MG63 (cell line): ENCODE results near the gene CPNE2. TPM values are rescaled to one million over a fixed set of nuclear protein-coding genes. Genes with fewer than 3 reads are reported as not detected.

Experiments used
- DNase-seq: peaks from one replicate; pipeline ENCODE4 v3.0.0-alpha.2; 2020
- H3K27me3 ChIP-seq: fragments of 250-450 bp; sonication (Bioruptor Pico); 2 replicates; pipeline ENCODE4 v1.5.1; 2020; ENCODE audit warnings: mild to moderate bottlenecking, moderate library complexity
- H3K36me3 ChIP-seq: fragments of 250-450 bp; sonication (Bioruptor Pico); 2 replicates; pipeline ENCODE4 v1.5.1; 2020; ENCODE audit warnings: mild to moderate bottlenecking, moderate library complexity
- H3K4me3 ChIP-seq: fragments of 250-450 bp; sonication (Bioruptor Pico); 2 replicates; pipeline ENCODE4 v1.5.1; 2020; ENCODE audit warnings: mild to moderate bottlenecking, moderate library complexity
- H3K9me3 ChIP-seq: fragments of 250-450 bp; sonication (Bioruptor Pico); 2 replicates; pipeline ENCODE4 v1.5.1; 2020; ENCODE audit warnings: mild to moderate bottlenecking, moderate library complexity
- total RNA-seq: library from RNA; depleted of rRNA; stranded (reverse); fragments of >200 nt; shearing (Covaris generic); gene quantifications from 2 replicates; pipeline ENCODE4 v1.2.3, GENCODE V29; 2014; ENCODE audit warnings: low replicate concordance

CPNE2 gene
- total RNA-seq, 1 experiment from 2014 or later, result 45.8 TPM

DNA sequence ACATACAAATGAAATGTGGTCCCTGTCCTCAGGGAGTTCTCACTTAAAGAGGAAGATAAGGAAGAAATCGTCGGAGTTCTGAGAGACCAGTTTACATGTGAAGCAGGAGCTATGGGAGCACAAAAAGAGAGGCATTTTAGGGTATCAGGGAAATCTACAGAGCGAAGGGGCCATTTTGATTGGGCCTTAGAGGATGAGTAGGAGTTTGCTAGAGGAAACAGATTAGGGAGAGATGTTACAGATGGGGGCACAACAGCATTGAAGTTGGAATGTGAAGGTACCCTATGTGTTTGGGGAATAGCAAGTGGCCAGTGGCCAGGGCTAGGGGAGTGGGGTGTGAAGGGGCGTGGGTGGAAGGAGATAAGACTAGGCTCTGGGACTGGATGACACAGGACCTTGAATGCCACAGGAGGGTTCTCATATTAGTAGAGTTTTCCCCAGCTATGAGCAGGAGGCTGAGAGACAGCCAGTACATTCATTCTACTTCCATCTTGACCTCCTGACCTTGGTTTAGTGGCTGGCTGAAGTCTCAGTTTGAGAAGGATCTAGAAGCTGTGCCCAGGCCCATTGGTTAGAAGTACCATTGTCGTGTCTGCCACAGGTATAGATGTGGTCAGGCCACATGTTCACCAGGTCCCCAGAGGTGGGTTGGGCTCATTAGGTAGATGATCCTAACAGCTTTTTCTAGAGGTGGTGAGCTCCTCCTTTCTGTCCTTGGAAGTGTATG, 34.8 kb downstream of the CPNE2 start:
- no peak for DNase-seq
- H3K9me3 ChIP-seq, result no peaks in the 10 kb centered on the region
- no peak overlapping the region for H3K4me3 ChIP-seq
- no peaks in the 10 kb centered on the region; the same call in none of the 2 replicates for H3K36me3 ChIP-seq
- no peaks in the 10 kb centered on the region for H3K27me3 ChIP-seq

DNA sequence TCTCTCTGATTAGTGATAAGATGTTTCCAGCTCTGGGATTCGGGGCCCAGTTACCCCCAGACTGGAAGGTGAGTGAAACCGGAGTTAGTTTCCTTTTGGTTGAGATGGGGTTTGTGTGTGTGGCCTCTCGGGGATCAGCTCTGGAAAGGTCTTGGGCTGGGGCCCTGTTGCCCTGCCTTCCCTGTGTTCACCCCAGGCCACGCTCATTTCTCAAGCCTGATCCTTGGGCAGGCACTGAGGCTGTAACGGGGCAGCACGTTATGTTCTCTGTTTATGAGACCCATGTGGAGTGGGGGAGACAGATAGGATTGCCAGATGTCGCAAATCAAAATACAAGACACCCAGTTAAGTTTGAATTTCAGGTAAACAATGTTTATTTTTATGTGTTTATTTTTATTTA, 35.5 kb downstream of the CPNE2 start:
- no peak overlapping the region for H3K4me3 ChIP-seq
- no peaks in the 10 kb centered on the region for H3K27me3 ChIP-seq
- no peaks in the 10 kb centered on the region for H3K9me3 ChIP-seq
- no peaks in the 10 kb centered on the region; the same call in none of the 2 replicates for H3K36me3 ChIP-seq
- DNase-seq, result no peak

DNA sequence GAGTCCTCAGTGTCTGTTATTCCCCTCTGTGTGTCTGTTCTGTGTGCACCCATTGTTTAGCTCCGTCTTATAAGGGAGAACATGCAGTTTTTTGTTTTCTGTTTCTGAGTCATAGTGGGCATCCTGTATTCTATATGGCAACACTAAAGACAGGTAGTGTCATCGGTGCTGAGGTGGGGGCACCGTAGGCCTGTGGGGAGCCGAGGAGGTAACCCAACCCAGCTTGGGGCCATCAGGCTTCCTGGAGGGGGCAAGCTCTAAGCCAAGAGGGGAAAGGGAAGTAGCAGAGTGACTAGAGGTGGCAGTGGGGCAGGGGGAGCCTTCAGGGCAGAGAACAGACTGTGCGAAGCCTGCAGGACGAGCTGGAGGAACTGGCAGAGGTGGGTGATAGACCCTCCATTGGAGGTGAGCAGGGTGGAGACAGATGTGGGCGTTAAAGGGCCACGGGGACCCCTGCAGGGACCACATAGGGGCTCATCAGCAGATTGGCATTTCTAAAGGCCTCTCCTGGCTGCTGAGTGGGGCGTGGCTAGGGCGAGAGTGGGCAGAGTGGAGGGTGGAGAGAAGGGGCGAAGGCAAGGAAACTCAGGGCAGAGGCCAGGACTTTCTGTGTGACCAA, 36.5 kb downstream of the CPNE2 start:
- Histone ChIP-seq H3K27me3 (no peaks in the 10 kb centered on the region), H3K36me3 (no peaks in the 10 kb centered on the region; the same call in none of the 2 replicates), H3K9me3 (no peaks in the 10 kb centered on the region), H3K4me3 (no peak overlapping the region)
- DNase-seq, result no peak

DNA sequence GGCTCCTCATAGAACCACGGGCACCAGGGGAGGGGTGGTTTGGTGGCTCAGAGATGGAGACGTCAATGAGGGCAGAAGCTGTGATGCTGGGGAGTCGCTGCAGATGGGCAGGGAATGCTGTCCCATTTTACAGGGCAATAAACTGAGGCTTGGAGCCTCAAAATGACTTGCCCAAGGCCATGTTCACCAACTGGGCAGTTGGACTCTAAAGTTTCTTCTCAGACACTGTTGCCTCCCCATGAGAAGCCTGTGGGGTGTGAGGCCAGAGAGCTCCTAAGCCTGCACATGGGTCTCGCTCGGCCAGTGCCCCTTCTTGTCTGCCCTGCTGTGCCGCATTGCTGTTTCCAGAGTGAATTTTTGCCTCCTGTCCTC, 38.6 kb downstream of the CPNE2 start:
- no peak for DNase-seq
- Histone ChIP-seq H3K27me3 (no peaks in the 10 kb centered on the region), H3K36me3 (no peaks in the 10 kb centered on the region; the same call in none of the 2 replicates), H3K4me3 (no peak overlapping the region), H3K9me3 (no peaks in the 10 kb centered on the region)

DNA sequence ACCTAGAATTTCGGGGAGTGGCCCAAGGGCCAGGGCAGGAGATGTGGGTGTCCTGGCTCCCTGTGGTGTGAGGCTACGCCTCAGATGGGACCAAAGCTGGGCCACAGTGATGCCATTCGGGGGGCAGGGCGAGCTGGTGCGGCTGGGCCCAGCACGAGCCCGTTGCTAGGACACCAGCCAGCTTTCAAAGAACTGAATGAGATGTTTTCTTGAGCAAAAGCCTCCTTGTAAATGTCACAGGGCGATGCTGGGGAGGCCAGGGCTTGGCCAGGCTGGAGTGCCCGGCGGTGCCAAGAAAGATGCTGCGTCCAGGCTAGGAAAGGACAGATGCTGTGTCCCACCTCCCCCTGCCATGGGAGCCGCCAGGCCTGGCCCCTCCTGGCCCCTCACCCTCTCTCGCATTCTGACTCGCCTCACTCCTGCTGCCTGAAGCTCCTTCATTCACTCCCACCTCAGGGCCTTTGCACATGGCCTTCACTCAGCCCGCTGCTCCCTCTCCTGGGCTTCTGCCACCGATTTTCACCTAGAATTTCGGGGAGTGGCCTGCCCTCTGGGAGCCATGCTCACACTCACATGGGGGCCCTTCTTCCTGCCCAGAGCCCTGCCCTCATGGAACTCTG, 39.1 kb downstream of the CPNE2 start:
- no peaks in the 10 kb centered on the region for H3K9me3 ChIP-seq
- DNase-seq, result no peak
- no peaks in the 10 kb centered on the region; the same call in none of the 2 replicates for H3K36me3 ChIP-seq
- no peaks in the 10 kb centered on the region for H3K27me3 ChIP-seq
- no peak overlapping the region for H3K4me3 ChIP-seq

DNA sequence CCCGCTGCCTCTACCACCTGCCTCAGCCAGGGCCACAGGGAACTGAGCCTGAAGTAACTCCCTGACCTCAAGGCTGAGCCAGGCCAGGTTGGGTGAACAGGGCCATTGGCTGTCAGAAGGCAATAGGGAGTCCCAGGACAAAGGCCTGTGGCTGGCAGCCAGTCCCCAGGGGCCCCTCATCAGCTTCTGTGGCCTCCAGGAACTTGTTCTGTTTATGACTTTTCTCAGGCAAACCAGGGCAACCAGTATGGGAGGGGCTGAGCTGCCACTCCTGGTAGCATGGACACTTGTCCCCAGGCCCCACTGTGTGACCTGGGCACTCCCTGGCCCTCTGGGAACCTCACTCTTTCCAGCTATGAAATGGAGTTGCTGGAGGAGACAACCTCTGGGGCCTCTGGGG, 40.1 kb downstream of the CPNE2 start:
- H3K4me3 ChIP-seq, result no peak overlapping the region
- H3K9me3 ChIP-seq, result no peaks in the 10 kb centered on the region
- no peaks in the 10 kb centered on the region for H3K27me3 ChIP-seq
- no peak for DNase-seq
- H3K36me3 ChIP-seq, result no peaks in the 10 kb centered on the region; the same call in 1 of the 2 replicates

DNA sequence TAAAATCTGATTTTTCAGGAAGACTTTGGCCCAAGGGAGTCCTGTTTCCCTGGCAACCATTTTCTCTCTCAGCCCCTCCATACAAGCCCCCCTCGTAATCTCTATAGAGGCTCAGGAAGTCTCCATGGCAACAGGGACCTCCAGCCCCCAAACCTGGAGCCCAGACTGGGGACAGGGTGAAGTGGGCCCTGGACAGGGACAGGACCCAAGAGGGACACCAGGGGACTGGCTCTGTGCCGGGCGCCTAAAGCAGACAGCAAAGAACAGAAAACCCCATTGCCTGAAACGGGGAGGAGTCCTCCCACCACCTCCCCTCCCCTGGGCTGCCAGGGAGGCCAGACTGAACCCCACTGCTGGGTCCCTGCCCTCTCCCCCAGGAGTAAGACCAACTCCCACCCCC, 40.6 kb downstream of the CPNE2 start:
- Histone ChIP-seq H3K36me3 (no peaks in the 10 kb centered on the region), H3K9me3 (no peaks in the 10 kb centered on the region), H3K27me3 (no peaks in the 10 kb centered on the region), H3K4me3 (no peak overlapping the region)
- DNase-seq, result no peak

DNA sequence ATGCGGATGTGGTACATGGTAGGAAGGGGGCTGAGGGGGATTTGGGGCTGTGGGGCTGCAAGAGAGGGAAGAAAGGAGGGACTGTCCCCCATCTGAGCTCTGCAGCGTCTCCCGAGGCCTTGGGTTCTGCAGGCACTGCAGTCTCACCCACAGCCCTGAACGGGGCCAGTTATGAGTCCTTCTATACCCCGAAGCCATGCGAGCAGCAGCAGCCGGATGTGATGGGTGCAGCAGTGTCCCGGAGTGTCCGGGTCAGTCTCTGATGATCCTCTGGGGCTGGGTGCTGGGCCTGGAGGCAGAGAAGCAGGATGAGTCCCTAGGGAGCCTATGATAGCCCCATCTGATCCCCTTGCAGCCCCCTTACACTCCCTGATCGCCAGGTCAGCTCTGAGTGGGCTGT, 41.5 kb downstream of the CPNE2 start:
- H3K27me3 ChIP-seq, result no peaks in the 10 kb centered on the region
- no peak overlapping the region for H3K4me3 ChIP-seq
- no peaks in the 10 kb centered on the region for H3K9me3 ChIP-seq
- H3K36me3 ChIP-seq, result no peaks in the 10 kb centered on the region
- no peak for DNase-seq

DNA sequence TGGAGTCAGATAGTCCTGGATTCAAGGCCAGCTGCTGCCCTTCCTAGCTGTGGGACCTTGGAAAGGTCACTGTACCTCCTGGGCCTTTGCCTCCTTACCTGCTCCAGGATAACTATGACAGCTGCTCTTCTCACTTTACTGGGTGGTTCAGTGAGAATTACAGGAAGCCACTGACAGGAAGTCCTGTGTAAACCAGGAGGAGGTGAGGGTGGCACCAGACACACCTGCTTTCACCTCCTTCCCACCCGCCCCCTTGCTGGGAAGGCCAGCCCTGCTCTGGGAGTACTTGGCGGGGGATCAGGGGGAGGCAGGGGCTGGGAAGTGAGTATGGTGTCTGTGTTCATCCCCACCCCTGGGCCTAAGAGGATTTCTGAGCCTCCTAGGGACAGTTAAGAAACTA, 42.6 kb downstream of the CPNE2 start:
- DNase-seq, result no peak
- no peaks in the 10 kb centered on the region for H3K27me3 ChIP-seq
- no peak overlapping the region for H3K4me3 ChIP-seq
- H3K36me3 ChIP-seq, result no peaks in the 10 kb centered on the region
- no peaks in the 10 kb centered on the region for H3K9me3 ChIP-seq

DNA sequence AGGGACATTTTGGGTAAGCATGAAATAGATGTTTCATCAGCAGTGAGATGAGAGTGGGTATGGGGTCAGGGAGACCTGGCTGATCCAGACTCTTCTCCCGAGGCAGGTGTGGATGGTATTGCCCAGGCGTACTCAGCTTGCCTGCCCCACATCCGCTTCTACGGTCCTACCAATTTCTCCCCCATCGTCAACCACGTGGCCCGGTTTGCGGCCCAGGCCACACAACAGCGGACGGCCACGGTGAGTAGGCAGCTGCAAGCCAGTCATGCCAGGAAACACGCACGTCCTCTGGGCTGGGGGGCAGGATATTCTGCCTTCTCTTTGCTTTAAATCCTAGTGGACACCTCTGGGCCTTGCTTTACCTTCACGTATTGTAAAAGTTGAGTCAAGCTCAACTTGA, 44.7 kb downstream of the CPNE2 start:
- no peaks in the 10 kb centered on the region for H3K27me3 ChIP-seq
- H3K9me3 ChIP-seq, result no peaks in the 10 kb centered on the region
- H3K4me3 ChIP-seq, result no peak overlapping the region
- H3K36me3 ChIP-seq, result no peaks in the 10 kb centered on the region
- DNase-seq, result no peak

DNA sequence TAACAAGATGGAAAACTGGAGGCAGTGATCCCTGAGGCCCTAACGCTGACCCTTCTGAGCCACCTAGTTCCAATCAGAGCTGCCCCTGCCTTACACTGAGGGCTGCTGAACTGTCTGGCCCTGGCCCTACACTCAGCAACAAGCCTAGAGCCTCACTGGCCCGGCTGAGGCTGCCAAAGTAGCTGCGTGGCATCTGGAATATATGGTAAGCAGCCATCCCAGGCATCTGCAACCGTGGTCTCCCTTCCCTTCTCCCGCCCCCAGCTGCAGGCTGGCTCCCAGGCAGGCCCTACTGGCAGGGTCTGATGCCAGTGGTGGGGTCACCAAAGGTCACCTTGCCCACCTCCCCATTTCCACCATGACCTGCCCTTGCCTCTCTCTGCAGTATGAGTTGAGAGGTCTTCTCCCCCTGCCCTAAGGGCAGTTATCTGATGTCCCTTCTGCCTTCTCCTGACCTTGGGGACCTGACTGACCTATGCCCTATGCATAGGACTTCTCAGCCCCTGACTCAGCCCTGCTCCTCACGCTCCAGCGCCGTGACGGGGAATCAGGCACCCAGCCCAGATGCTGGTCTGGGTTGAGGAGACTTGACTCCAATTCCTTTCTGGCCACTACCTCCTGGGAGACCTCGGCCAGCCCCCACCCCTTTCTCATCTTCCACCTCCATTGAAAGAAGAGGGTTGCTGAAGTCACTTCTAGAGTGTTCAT, 45.3 kb downstream of the CPNE2 start:
- no peaks in the 10 kb centered on the region for H3K9me3 ChIP-seq
- DNase-seq, result peak; percentile 67
- no peaks in the 10 kb centered on the region for H3K36me3 ChIP-seq
- no peak overlapping the region for H3K4me3 ChIP-seq
- H3K27me3 ChIP-seq, result no peaks in the 10 kb centered on the region

DNA sequence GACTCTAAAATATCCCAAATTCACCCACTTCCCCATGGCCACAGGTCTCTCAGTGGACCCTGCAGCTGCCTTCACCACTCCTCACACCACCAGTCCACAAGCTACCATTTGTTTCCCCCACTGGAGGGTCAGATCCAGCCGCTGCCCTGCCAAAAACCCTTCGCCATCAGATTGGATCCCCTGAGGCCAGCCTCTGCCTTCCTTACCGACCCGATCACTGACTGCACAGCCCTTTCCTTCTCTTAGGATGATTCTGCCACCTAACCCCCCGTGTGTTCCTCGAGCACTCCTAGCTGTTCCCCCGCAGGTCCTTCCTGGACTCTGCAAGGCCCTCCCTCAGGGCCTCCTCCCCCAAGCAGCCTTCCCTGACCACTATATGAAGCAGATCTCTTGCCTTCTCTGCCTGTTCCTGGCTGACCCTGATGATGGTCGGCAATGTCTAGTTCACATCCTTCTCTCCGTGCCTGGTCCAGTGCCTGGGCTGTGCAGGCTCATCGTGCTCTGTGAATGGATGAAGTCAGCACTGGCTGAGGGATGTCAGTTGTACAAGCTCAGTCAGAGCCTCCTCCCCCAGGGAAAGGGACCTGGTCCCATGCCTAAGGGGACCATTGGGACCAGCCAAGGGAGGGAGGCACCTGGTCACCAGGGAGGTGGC, 46.0 kb downstream of the CPNE2 start:
- Histone ChIP-seq H3K4me3 (no peak overlapping the region), H3K36me3 (no peaks in the 10 kb centered on the region), H3K9me3 (no peaks in the 10 kb centered on the region), H3K27me3 (no peaks in the 10 kb centered on the region)
- DNase-seq, result no peak

DNA sequence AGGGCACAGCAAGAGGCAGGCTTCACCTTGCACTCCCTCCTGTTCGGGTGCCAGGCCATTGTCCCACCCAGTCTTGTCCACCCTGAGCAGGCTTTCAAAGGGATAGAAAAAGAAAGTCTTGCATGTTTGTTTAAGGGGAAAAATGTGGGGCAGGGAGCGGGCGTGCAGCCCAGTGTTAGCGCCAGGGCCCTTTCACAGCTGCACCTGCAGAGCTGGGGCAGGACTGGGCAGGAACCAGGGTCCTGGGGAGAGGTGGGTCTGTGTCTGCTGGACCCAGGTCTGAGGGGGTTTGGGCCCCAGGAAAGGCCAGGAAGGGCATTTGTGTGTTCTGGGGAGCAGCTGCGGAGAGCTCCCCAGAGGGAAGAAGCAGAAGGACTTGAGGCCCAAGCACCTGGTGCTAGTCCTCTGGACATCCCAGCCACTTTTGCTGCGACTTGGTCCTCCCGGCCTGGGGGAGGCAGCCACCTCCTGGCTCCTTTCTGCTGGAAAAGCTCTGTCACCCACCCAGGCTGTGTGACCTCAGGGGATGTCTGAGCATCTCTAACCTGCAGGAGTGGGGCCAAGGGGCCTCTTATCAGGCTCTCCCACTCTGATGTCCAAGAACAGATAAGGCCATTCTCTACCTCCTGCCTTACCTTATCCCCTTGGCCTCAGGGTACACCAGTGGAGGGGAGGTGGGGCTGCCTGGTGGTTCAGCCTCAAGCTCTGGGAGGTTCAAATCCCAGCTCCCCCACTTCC, 48.7 kb downstream of the CPNE2 start:
- H3K27me3 ChIP-seq, result no peaks in the 10 kb centered on the region
- no peaks in the 10 kb centered on the region for H3K9me3 ChIP-seq
- H3K4me3 ChIP-seq, result no peak overlapping the region
- no peak for DNase-seq
- no peaks in the 10 kb centered on the region for H3K36me3 ChIP-seq

DNA sequence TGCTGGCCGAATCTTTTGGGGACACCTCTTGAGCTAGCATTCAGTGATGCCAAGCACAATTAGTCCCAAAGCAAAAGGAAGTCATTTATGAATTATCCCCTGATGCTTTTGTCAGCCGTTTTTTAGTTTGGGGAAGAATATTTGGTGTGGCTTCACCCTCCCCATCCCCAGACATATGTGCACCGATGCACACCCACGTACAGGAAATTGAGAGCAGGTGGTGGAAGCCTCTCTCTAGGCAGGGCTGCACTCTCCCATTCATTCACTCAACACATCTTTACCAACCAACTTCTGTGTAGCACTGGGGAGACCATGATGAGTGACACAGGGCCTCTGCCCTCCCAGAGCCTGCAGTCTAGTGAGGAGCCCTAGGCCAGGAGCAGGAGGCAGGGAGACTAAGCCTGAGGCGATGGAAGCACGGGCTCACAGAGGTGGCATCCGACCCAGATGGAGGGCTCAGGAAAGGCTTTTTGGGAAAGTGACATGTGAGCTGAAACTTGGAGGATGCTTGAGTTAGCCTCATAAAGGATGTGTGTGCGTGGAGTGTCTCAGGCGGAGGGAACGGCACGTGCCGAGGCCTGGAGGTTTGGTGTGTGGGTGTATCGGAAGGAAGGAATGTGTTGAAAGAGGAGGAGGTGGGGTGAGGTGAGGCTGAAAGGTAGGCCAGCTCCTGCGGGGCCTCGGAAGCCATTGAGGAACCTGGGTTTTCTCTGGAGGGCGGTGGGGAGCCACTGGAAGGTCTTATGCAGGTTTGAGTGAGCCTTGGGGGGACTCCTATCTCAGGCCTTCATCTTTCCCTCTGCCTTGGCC, 49.6 kb downstream of the CPNE2 start:
- H3K36me3 ChIP-seq, result no peaks in the 10 kb centered on the region
- H3K27me3 ChIP-seq, result no peaks in the 10 kb centered on the region
- no peak for DNase-seq
- H3K9me3 ChIP-seq, result no peaks in the 10 kb centered on the region
- no peak overlapping the region for H3K4me3 ChIP-seq

DNA sequence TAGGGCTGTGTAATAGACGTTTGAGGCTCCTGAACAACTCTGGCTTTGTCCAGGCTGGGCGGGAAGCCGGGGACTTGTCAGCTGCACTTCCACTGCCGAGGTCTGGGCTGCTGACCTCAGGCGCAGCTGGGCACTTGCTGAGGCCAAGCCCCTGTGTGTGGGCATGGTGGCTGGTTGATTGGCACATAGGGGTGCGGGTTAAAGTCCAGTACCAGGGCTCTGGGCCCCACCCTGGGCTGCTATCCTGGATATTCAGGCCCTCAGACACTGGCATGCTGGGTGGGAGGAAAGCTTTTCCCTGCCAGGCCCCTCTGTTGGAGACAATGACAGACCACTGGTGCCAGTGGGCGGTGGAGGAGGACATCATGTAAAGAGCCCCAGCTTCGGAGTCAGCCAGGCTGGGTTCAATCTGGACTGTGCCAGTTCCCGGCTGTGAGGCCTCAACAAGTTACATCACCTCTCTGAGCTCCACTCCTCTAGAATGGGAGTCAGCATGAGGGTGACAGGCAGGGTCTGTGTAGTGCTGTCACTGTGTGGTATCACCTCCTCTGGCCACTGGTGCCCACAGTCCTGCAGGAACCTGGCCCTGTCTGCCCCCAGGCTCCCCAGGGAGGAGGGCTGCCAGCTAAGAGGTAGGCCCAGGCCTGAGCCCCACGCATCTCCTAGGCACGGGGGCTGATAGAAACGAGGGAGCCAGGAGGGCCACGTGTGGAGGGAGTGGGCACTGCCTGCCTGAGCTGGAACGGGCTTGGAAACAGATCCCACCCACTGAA, 51.0 kb downstream of the CPNE2 start:
- H3K4me3 ChIP-seq, result no peak overlapping the region
- no peaks in the 10 kb centered on the region for H3K9me3 ChIP-seq
- DNase-seq, result no peak
- H3K36me3 ChIP-seq, result no peaks in the 10 kb centered on the region
- H3K27me3 ChIP-seq, result no peaks in the 10 kb centered on the region
